C4-2B (cell line): ENCODE results near the gene C2orf74.

Experiments
- H3K27ac ChIP-seq: fragments of 450-650 bp; 2 replicates; pipeline ENCODE4 v1.5.1; 2017
- ZFX ChIP-seq: fragments of 450-650 bp; IDR thresholded peaks from 2 replicates; pipeline ENCODE4 v1.6.1; 2017
- TF ChIP-seq, protein P1 (sequence below): fragments of 450-650 bp; conservative IDR thresholded peaks from 2 replicates; pipeline ENCODE4 v1.5.1; 2017; ENCODE audit warnings: mild to moderate bottlenecking

C2orf74 gene

GRCh38 chr2:61196671-61197070 lies 34.7 kb downstream of the C2orf74 start:
- TF ChIP-seq, protein P1, sequence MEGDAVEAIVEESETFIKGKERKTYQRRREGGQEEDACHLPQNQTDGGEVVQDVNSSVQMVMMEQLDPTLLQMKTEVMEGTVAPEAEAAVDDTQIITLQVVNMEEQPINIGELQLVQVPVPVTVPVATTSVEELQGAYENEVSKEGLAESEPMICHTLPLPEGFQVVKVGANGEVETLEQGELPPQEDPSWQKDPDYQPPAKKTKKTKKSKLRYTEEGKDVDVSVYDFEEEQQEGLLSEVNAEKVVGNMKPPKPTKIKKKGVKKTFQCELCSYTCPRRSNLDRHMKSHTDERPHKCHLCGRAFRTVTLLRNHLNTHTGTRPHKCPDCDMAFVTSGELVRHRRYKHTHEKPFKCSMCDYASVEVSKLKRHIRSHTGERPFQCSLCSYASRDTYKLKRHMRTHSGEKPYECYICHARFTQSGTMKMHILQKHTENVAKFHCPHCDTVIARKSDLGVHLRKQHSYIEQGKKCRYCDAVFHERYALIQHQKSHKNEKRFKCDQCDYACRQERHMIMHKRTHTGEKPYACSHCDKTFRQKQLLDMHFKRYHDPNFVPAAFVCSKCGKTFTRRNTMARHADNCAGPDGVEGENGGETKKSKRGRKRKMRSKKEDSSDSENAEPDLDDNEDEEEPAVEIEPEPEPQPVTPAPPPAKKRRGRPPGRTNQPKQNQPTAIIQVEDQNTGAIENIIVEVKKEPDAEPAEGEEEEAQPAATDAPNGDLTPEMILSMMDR, result no peak
- TF ChIP-seq ZFX, result no peak

DNA sequence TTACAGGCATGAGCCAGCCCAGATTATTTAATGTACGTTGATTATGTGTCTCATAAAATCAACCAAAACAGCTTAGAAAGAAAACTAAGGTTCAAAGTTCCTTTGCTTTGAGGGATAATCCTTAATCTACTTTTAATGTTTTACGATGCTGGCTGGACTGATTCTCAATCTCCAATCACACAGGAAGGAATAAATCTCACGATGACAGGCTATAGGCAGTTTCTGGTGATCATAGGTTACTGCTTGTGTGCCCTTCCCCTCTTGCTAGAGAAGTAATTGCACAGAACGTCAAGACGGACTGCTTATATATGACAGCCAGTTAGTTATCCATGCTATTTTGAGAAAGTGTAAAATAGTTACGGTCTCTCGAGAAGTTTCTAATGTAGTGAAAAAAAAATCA lies 43.1 kb downstream of the C2orf74 start:
- H3K27ac ChIP-seq, result no peak overlapping the region
- TF ChIP-seq ZFX, result no peak
- TF ChIP-seq, protein P1, result no peak

More at GRCh38 chr2:61196671-61197070, 34.7 kb downstream of the C2orf74 start:
- no peak overlapping the region for H3K27ac ChIP-seq

DNA sequence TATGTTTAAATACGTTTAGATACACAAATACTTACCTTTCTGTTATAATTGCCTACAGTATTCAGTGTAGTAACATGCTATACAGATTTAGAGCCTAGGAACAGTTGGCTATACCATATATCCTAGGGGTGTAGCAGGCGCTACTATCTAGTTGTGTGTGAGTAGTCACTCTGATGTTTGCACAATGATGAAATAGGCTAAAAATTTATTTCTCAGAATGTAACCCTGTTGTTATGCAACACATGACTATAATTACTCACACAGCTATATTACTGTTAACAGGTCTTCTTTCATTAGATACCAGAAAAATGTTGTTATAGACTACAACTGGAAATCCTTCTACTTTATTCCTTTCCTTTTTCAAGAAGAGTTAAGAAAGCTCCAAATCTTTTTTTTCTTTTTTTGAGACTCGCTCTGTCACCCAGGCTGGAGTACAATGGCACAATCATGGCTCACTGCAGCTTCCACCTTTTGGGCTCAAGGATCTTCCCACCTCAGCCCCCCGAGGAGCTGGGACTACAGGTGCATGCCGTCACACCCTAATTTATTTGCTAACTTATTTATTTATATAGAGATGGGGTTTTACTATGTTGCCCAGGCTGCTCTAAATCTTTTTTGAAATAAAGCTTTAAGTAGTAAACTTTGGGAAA lies 48.5 kb downstream of the C2orf74 start:
- TF ChIP-seq, protein P1, result no peak
- no peak for TF ChIP-seq ZFX
- H3K27ac ChIP-seq, result no peak overlapping the region

DNA sequence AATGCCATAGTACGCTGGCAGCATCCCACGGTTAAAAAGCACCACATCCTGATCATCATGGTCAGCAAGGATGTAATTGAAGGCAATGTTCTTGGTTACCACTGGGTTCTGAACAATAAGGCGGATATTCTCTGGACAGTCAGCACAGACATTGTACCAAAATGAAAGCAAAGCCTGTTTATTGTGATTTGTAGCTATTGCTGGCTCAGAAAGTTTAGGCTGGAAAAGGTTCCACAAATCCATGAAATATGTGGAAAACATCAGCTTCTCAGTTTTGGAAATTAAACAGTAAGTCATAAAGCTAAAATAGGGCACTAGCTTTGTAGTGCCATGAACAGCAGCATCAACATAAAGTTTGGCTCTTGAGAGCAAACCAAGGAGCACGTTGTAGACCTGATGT lies 52.2 kb downstream of the C2orf74 start:
- H3K27ac ChIP-seq, result no peak overlapping the region
- TF ChIP-seq, protein P1, result no peak
- no peak for TF ChIP-seq ZFX
